ENCODE results near the gene RAI14.

The RAI14 gene

GRCh38 chr5:34656001-34656699, at the start of gene RAI14:
Gene RAI14 (plus strand): TSS chr5:34656328. CDS start chr5:34686920, 30,592 bp downstream.
- DNase-seq = peak; percentile 94

DNA sequence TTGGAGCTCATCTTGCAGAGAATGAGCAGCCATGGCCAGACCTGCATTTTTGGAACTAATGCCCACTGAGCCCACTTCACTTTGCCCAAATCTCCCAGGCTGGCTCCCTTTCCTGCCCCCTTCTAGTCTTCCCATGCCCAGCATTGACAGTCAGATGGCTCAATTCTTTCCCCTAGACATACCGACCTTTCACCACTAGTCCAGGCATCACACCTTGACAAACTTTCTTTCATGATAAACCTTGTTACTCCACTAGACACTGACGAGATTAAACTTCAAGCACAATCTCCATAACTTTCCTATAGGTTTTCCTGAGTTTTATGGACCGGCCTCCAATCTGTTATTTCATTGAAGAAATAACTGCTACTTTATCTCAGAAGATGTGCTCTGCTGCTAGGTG, 47.8 kb upstream of the RAI14 start:
- DNase-seq = no peak

DNA sequence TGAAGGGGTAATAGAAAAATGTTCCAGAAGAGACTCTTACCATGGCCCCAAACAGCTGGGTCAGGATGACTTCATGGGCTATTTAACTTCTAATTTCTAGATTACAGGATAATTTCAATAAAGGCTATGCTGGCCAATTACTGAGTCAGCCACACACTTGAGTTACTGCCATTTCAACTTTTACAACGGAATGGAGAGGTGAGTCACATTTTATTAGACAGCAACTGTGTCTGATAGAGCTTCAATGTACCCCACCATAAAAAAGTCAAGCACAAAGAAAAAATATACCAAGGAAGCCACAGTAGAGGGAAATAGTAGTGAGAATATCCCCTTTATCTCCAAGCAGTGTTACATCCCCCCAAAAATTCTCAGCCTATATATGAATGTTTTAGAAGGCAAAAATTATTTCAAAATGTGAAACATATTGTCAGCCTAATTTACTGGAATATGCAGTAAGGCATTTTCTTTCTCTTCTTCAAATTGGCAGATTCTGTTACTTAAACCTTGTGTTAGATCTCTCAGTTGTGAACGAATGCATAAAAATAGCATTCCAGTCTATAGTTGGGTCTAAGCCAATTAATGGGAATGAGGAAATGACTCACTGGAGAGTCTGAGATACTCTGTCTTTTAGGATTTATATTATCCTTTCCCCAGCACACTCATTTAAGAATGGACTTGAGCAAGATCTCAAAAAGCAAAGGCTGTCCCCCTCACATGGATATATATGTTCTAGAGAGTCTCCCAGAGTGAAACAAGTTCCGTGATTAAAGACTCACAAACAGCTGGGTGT, 47.1 kb upstream of the RAI14 start:
- no peak for DNase-seq

GRCh38 chr5:34609951-34610441, 46.1 kb upstream of the RAI14 start:
- no peak for DNase-seq

DNA sequence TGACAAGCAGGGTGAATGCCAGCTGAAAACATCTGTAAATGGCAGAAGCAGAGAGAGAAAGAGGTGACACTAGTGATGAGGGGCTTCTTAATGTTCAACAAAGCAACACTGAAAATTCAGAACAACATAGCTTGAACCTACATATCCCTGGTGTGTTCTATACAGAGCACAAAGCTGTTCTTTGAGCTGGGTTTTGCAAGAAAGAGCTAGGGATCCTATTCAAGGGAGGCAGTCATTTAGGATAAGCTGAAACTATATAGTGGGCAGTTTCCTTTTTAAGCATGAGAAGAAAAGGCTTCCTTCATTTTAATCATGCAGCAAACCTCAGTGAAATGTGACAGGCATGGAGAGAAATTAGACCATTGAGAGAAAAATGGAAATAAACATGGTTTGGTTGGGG, 45.6 kb upstream of the RAI14 start:
- DNase-seq = no peak

GRCh38 chr5:34611464-34612415, 44.4 kb upstream of the RAI14 start:
- no peak for DNase-seq

DNA sequence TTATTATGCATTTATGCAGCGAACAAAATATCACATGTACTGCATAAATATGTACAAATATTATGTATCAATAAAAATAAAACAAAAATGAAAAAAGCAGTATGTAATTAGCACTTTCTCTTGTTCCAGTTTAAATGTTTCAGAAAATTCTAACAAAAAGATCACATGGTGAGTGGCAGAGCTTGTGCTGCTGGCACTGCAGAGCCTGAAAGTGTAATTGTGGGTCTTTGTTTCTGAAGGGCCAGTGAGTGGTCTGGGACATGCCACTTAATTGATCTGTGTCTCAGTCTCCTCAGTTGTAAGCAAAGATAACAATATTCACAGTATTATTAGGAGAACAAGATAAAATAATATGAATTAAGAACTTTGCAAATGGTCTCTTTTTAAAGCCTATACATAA, 39.5 kb upstream of the RAI14 start:
- DNase-seq = no peak

DNA sequence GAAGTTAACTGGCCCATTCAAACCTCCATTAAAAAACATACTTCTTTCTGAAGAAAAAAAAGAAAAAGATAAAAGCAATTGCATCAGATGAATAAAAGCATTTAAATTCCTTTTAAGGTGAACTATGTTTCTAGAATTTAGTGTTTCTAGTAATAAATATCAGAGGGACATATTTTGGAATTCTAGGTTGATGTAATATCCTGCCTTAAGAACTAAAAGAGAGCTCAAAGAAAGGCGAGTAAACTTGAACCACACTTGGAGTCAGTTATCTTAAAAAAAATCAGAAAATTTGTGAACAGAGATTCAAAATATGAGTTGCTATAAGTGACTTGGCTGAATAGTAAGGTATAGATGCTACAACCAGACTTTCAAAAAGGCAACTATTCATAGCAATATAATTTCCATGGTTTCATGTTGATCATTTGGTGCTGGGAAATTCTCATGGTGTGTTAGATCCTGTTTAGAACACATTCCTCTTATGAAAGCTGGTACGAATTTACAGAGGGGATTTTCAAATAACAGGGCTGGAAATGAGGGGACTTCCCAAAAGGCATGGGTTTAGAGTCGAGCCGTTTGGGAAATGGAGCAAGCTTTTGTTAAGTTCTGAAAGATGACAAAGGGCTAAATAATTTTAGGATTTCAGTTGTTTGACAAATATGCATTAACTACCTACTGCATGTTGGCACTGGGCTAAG, 37.6 kb upstream of the RAI14 start:
- no peak for DNase-seq

GRCh38 chr5:34620185-34620584, 35.9 kb upstream of the RAI14 start:
- no peak for DNase-seq

- DNase-seq = no peak
Measured at GRCh38 chr5:34621277-34622097, 34.6 kb upstream of the RAI14 start.

GRCh38 chr5:34622098-34622400, 34.1 kb upstream of the RAI14 start:
- no peak for DNase-seq

DNA sequence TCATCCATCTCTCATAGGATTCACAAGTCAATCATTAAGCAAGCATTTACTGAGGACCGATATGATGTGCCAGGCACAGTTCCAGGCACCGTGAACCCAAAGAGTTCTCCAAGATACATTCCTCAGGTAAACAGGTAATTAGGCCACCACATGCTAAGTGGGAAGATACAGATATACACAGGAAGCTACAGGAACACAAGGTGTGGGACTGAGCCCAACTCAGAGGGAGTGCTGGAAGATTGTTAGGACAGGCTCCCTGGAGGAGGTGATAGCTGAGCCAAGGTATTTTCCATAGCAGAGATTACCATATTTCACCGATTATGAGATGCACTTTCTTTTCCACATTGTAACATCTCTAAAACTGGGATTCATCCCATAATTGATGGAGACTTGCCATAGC, 31.4 kb upstream of the RAI14 start:
- no peak for DNase-seq

DNA sequence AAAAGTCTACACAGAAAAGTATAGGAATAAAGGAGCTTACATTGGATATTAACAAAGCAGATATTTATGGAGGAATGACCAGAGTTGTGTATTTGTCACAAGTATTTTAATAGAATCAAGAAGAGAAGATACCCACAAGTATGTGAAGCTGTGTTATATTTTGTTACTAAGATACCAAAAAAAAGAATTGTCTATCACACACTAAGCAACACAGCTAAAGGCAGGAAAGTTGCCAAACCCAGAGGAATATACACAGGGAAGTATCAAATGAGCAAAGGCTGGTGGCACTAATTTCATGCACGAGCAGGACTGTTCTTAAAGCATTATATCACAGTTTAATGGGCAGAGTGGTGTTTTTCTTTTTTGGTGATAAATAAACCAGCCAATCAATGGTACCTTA, 30.9 kb upstream of the RAI14 start:
- DNase-seq = no peak

- DNase-seq = no peak
Measured at GRCh38 chr5:34626036-34626435, 30.1 kb upstream of the RAI14 start.

DNA sequence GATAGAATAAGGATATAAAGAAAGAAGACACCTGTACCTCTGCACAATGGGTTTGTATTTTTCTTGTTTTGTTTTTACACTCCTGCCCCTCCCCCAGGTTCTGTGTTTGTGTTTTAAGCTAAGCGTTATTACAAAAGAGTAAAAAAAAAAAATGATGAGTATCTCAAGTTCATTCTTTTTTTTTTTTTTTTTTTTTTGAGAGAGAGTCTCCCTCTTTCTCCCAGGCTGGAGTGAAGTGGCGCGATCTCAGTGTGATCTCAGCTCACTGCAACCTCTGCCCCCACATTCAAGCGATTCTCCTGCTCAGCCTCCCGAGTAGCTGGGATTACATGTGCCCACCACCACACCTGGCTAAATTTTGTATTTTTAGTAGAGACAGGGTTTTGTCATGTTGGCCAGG, 29.4 kb upstream of the RAI14 start:
- no peak for DNase-seq

GRCh38 chr5:34627794-34628193, 28.3 kb upstream of the RAI14 start:
- DNase-seq = no peak

DNA sequence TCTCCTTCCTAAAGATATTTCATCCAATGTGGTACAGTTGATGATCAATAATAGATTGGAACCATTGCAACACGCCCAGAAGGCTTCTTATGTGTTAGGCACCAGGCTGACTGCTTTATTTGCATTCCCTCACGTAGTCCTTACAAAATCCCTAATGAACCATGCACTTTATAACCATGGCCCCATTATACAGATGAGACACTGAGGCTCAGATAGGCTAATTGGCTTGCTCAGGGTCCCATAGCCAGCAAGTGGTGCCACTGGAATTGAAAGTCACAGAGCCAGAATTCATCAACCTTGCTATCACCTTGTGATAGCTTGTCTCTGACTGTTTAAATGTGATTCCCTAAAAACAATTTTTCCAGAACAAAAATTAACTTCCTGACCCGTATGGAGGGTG, 27.8 kb upstream of the RAI14 start:
- DNase-seq = no peak

DNA sequence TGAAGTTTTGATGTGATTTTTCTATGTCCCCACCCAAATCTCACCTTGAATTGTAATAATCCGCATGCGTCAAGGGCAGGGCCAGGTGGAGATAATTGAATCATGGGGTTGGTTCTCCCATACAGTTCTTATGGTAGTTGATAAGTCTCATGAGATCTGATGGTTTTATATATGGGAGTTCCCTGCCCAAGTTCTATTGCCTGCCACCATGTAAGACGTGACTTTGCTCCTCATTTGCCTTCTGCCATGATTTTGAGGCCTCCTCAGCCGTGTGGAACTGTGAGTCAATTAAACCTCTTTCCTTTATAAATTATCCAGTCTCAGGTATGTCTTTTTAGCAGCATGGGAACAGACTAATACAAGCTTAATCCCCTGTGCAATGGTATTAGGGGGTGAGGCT, 25.5 kb upstream of the RAI14 start:
- DNase-seq = no peak

DNA sequence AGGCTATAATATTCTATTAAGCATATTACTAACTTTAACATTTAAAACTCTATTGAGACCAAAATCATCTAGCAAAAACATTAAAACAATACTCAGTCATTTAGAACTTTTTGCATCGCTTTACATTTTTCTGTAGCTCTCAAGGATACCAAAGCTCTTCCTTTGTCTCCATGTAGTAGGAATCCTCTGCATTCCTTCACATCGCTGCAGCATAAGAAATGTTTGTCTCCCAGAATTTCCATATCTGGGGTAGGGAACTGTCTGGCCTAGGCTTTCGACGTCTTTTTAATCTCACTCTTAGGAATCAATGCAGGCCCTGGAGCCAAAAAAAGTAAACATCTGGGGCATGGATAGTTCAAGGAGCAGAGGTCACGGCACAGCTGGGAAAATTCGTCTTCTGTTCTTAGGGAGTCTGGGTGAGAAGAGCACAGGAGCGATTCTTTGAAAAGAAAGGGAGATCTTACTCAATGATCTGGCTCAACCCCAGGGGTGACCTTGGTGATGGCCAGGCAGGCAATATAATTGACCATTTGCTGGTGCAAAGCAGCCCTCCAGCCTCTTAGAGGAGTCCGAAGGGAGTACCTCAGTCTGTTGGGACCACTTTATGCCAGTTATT, 23.2 kb upstream of the RAI14 start:
- no peak for DNase-seq

DNA sequence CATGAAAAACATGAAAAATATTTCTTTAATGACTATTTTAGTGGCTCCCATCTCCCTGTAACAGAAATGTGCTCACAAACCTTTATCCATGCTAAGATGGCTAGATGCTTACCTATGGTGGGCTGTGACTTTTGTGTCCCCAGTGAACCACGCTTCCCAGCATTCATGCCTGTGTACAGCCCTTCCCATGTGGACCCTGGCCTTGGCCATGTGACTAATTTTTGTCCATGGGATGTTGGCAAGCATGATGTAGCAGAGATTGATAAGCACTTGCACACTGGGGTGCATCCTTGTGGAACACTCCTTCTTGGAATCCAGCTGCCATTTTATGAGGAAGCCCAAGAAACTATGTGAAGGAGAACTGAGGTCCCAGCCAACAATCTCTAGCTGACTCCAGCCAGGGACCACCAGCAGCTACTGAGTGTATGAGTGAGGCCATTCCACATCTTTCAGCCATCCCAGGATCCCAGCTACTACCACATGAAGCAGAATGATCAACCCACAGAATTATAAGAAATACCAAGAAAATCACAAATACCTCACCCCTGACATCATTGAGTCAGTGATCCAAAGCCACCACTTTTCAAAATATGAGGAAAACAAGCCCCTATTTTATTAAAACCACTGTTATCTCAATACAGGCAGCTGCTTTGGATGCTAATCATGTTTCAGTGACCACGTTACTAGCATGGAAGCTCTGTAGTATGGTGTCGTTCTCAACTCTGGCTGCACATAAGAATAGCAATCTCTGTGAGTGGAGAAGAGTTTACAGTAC, 16.1 kb upstream of the RAI14 start:
- no peak for DNase-seq

All from right hindlimb (tissue), 1 donor.